SU-DHL-6 (cell line): ENCODE results near the gene SHOX.
"Not testable (repeated sequence)": the region's sequence is repeated elsewhere in the genome, so short reads cannot be mapped to it uniquely, and the experiment has no call there.

ENCODE experiments used
- H2AFZ ChIP-seq: fragments of 200-600 bp; sonication (generic); 2 replicates; pipeline ENCODE4 v1.6.1; 2014; ENCODE audit warnings: low read depth, mild to moderate bottlenecking, moderate library complexity, mixed read lengths, antibody characterized with exemption, low read length; ENCODE audit not compliant: severe bottlenecking
- H3F3A ChIP-seq: fragments of 200-600 bp; shearing (Covaris generic); 2 replicates; pipeline ENCODE4 v1.6.0; 2016; ENCODE audit warnings: antibody characterized with exemption, mild to moderate bottlenecking; ENCODE audit not compliant: insufficient read depth
- H3K27ac ChIP-seq: fragments of 200-600 bp; sonication (generic); 2 replicates; pipeline ENCODE4 v1.5.1; 2016; ENCODE audit warnings: low read depth, mild to moderate bottlenecking, low read length, moderate library complexity, mixed read lengths
- H3K27me3 ChIP-seq: fragments of 200-600 bp; sonication (generic), shearing (Covaris generic); 2 replicates; pipeline ENCODE4 v1.6.0; 2014; ENCODE audit warnings: mild to moderate bottlenecking, low read length
- H3K36me3 ChIP-seq: fragments of 200-600 bp; sonication (generic); 2 replicates; pipeline ENCODE4 v1.6.1; 2014; ENCODE audit warnings: mild to moderate bottlenecking, low read length, mixed read lengths
- H3K4me2 ChIP-seq: fragments of 300-600, 200-600 bp; shearing (Covaris generic), sonication (generic); 2 replicates; pipeline ENCODE4 v1.6.0; 2014; ENCODE audit warnings: low read length, low read depth, mild to moderate bottlenecking; ENCODE audit not compliant: poor library complexity, severe bottlenecking
- H3K4me3 ChIP-seq: fragments of 200-600 bp; sonication (generic); 2 replicates; pipeline ENCODE4 v1.5.1; 2014; ENCODE audit warnings: antibody characterized with exemption, low read length, mild to moderate bottlenecking, mixed read lengths; ENCODE audit not compliant: insufficient read depth, poor library complexity, severe bottlenecking
- H3K79me2 ChIP-seq: fragments of 200-600 bp; sonication (generic); 2 replicates; pipeline ENCODE4 v1.6.1; 2014; ENCODE audit warnings: mild to moderate bottlenecking, low read length, moderate library complexity; ENCODE audit not compliant: insufficient read depth
- H3K9ac ChIP-seq: fragments of 200-600 bp; sonication (generic); 2 replicates; pipeline ENCODE4 v1.7.0; 2014; ENCODE audit warnings: mild to moderate bottlenecking, low read length
- H3K9me2 ChIP-seq: fragments of 200-600 bp; sonication (generic); replicated peaks from 2 replicates; pipeline ENCODE4 v1.6.1; 2014; ENCODE audit warnings: low read length; ENCODE audit not compliant: insufficient read depth
- H3K9me3 ChIP-seq: fragments of 200-600 bp; sonication (generic); 2 replicates; pipeline ENCODE4 v1.6.1; 2014; ENCODE audit warnings: low read length, mixed read lengths; ENCODE audit not compliant: insufficient read depth
- H4K20me1 ChIP-seq: fragments of 200-600 bp; sonication (generic); 2 replicates; pipeline ENCODE4 v1.6.1; 2014; ENCODE audit warnings: low read depth, mild to moderate bottlenecking, antibody characterized with exemption, low read length, moderate library complexity, mixed read lengths
- EZH2phosphoT487 ChIP-seq: fragments of 200-600 bp; sonication (generic), shearing (Covaris generic); conservative IDR thresholded peaks from 2 replicates; pipeline ENCODE4 v1.6.1; 2018; ENCODE audit warnings: mild to moderate bottlenecking, antibody characterized with exemption, low read length, moderate library complexity, mixed read lengths
- TF ChIP-seq, protein P1 (sequence below): fragments of 200-600 bp; sonication (generic); IDR thresholded peaks from one replicate; pipeline ENCODE4 v1.5.1; 2017; ENCODE audit warnings: antibody characterized with exemption, mild to moderate bottlenecking, low read length, moderate library complexity; ENCODE audit not compliant: insufficient read depth, poor library complexity, severe bottlenecking

SHOX gene

DNA sequence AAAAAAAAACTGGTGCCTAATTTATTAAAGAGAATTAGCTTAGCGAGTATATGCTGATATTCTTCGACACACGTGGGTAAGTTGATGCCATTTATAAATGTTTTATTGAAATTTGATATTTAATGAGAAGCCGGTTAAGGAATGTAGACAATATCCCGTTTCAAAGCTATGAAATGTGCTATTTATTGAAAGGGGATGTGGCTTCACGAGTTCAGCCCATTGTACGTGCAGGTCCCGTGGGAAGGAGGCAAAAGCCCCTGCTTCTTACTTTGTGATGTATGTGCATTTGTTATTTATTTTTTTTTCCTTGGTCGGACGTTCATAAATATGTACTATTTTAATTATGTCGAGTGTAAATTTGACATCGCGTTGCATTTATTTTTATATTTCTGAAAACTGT is 20.2 kb downstream of the SHOX start:
- no peaks in the 10 kb centered on the region for H3K9me2 ChIP-seq
- no peaks in the 10 kb centered on the region for H3F3A ChIP-seq
- no peaks in the 10 kb centered on the region for H4K20me1 ChIP-seq
- no peak overlapping the region for H3K9ac ChIP-seq
- TF ChIP-seq, protein P1, sequence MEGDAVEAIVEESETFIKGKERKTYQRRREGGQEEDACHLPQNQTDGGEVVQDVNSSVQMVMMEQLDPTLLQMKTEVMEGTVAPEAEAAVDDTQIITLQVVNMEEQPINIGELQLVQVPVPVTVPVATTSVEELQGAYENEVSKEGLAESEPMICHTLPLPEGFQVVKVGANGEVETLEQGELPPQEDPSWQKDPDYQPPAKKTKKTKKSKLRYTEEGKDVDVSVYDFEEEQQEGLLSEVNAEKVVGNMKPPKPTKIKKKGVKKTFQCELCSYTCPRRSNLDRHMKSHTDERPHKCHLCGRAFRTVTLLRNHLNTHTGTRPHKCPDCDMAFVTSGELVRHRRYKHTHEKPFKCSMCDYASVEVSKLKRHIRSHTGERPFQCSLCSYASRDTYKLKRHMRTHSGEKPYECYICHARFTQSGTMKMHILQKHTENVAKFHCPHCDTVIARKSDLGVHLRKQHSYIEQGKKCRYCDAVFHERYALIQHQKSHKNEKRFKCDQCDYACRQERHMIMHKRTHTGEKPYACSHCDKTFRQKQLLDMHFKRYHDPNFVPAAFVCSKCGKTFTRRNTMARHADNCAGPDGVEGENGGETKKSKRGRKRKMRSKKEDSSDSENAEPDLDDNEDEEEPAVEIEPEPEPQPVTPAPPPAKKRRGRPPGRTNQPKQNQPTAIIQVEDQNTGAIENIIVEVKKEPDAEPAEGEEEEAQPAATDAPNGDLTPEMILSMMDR: no peak
- TF ChIP-seq EZH2phosphoT487: no peak
- no peak overlapping the region for H2AFZ ChIP-seq
- no peaks in the 10 kb centered on the region for H3K27me3 ChIP-seq
- H3K36me3 ChIP-seq: no peaks in the 10 kb centered on the region
- no peaks in the 10 kb centered on the region for H3K9me3 ChIP-seq
- H3K27ac ChIP-seq: no peak overlapping the region
- H3K4me3 ChIP-seq: no peak overlapping the region
- no peaks in the 10 kb centered on the region for H3K79me2 ChIP-seq
- H3K4me2 ChIP-seq: no peak overlapping the region

DNA sequence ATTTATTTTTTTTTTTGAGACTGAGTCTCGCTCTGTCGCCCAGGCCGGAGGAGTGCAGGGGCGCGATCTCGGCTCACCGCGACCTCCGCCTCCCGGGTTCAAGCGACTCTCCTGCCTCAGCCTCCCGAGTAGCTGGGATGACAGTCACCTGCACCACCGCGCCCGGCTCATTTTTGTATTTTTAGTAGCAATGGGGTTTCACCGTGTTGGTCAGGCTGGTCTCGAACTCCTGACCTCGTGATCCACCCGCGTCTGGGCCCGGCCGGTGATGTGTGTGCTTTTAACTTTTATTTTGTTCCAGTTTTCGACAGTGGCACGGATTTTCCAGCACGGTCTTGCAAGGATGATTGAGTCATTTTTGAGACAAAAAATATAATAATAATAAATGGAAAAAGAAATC is 21.3 kb downstream of the SHOX start:
- not testable (repeated sequence) for H3K27me3 ChIP-seq, H3K36me3 ChIP-seq, H3F3A ChIP-seq, H3K9ac ChIP-seq, H4K20me1 ChIP-seq, H2AFZ ChIP-seq, H3K79me2 ChIP-seq, H3K4me3 ChIP-seq, H3K9me2 ChIP-seq, H3K9me3 ChIP-seq, H3K27ac ChIP-seq, H3K4me2 ChIP-seq

GRCh38 chrX:652341-652741 is 21.8 kb downstream of the SHOX start:
- H3F3A ChIP-seq: no peaks in the 10 kb centered on the region
- no peak for TF ChIP-seq EZH2phosphoT487
- TF ChIP-seq, protein P1: no peak
- no peaks in the 10 kb centered on the region for H4K20me1 ChIP-seq
- no peaks in the 10 kb centered on the region for H3K9me2 ChIP-seq
- H3K9me3 ChIP-seq: no peaks in the 10 kb centered on the region
- no peak overlapping the region for H3K4me2 ChIP-seq
- no peak overlapping the region for H3K9ac ChIP-seq
- H3K79me2 ChIP-seq: no peaks in the 10 kb centered on the region
- H3K4me3 ChIP-seq: no peak overlapping the region
- H3K36me3 ChIP-seq: no peaks in the 10 kb centered on the region
- no peaks in the 10 kb centered on the region for H3K27me3 ChIP-seq
- no peak overlapping the region for H3K27ac ChIP-seq
- H2AFZ ChIP-seq: no peak overlapping the region

GRCh38 chrX:653306-653705 is 22.7 kb downstream of the SHOX start:
- H3K36me3 ChIP-seq: no peaks in the 10 kb centered on the region
- no peak overlapping the region for H2AFZ ChIP-seq
- no peaks in the 10 kb centered on the region for H4K20me1 ChIP-seq
- H3K9me3 ChIP-seq: no peaks in the 10 kb centered on the region
- no peak overlapping the region for H3K27ac ChIP-seq
- no peak overlapping the region for H3K4me3 ChIP-seq
- no peaks in the 10 kb centered on the region for H3F3A ChIP-seq
- no peaks in the 10 kb centered on the region for H3K27me3 ChIP-seq
- H3K4me2 ChIP-seq: no peak overlapping the region
- no peak for TF ChIP-seq EZH2phosphoT487
- no peak overlapping the region for H3K9ac ChIP-seq
- no peaks in the 10 kb centered on the region for H3K9me2 ChIP-seq
- no peaks in the 10 kb centered on the region for H3K79me2 ChIP-seq
